CD4-positive, CD25-positive, alpha-beta regulatory T cell (primary cell): ENCODE measurements around the gene MINDY4. TPM values are rescaled to one million over a fixed set of nuclear protein-coding genes. Genes with fewer than 3 reads are reported as not detected.

Experiments used
- ATAC-seq, 2 donors: fragments of 150-1000 bp; cut with Tn5 transposase; one replicate each; pipeline ENCODE4 v1.10.0; 2021; ENCODE audit warnings: low read depth in 2 of 2, moderate number of reproducible peaks in 2 of 2, moderate library complexity in 1 of 2
- DNase-seq, 3 donors: peaks; one replicate each; pipeline versions ENCODE4 v3.0.0 to v3.0.0-alpha.2; 2012 to 2022; ENCODE audit warnings: mixed read lengths in 1 of 3
- H3K27ac ChIP-seq: one replicate; pipeline ENCODE4 v1.7.0; 2013; ENCODE audit warnings: mild to moderate bottlenecking, low read length; ENCODE audit not compliant: insufficient read depth, poor library complexity, severe bottlenecking
- H3K27me3 ChIP-seq: one replicate; pipeline ENCODE4 v1.7.0; 2013; ENCODE audit warnings: low read length; ENCODE audit not compliant: control insufficient read depth, insufficient read depth
- H3K36me3 ChIP-seq: one replicate; pipeline ENCODE4 v1.7.0; 2013; ENCODE audit warnings: mild to moderate bottlenecking, low read length, moderate library complexity; ENCODE audit not compliant: control insufficient read depth, insufficient read depth
- H3K4me1 ChIP-seq: 2 replicates; pipeline ENCODE4 v1.7.0; 2013; ENCODE audit warnings: mild to moderate bottlenecking, low read length; ENCODE audit not compliant: insufficient read depth, control insufficient read depth, poor library complexity, severe bottlenecking
- H3K4me3 ChIP-seq: one replicate; pipeline ENCODE4 v1.7.0; 2013; ENCODE audit warnings: low read depth, mild to moderate bottlenecking, low read length, moderate library complexity
- H3K9me3 ChIP-seq, 2 experiments: 1 replicate in 1 of 2; 2 replicates in 1 of 2; pipeline ENCODE4 v1.7.0; 2013; ENCODE audit warnings: low read length in 2 of 2, mild to moderate bottlenecking in 1 of 2, moderate library complexity in 1 of 2; ENCODE audit not compliant: control insufficient read depth in 2 of 2
- H3K27ac Mint-ChIP-seq, 3 donors: one replicate each; pipeline ENCODE4 v1.8.0; 2020 to 2022; ENCODE audit warnings: mild to moderate bottlenecking in 3 of 3, mixed read lengths in 3 of 3, moderate library complexity in 2 of 3
- H3K27me3 Mint-ChIP-seq: one replicate; pipeline ENCODE4 v1.8.0; 2022; ENCODE audit warnings: mild to moderate bottlenecking, mixed read lengths
- H3K36me3 Mint-ChIP-seq: one replicate; pipeline ENCODE4 v1.8.0; 2020; ENCODE audit warnings: mixed read lengths
- H3K4me1 Mint-ChIP-seq, 4 donors: one replicate each; pipeline ENCODE4 v1.8.0; 2020 to 2022; ENCODE audit warnings: mixed read lengths in 4 of 4, mild to moderate bottlenecking in 1 of 4
- H3K4me3 Mint-ChIP-seq, 4 donors: one replicate each; pipeline ENCODE4 v1.8.0; 2020 to 2022; ENCODE audit warnings: mild to moderate bottlenecking in 4 of 4, mixed read lengths in 4 of 4, moderate library complexity in 3 of 4
- H3K9me3 Mint-ChIP-seq, 7 donors: one replicate each; pipeline ENCODE4 v1.8.0; 2020 to 2022; ENCODE audit warnings: mixed read lengths in 7 of 7, mild to moderate bottlenecking in 3 of 7, moderate library complexity in 2 of 7
- polyA plus RNA-seq, 4 donors: library from polyadenylated mRNA; unstranded; fragments of 300-500 nt; fragmentation: Illumina TruSeq; gene quantifications; one replicate each; pipeline ENCODE4 v1.2.3, GENCODE V29; 2021
- total RNA-seq: library from RNA; stranded (reverse); gene quantifications from one replicate; pipeline ENCODE4 v1.2.3, GENCODE V29; 2022

Gene MINDY4
- total and polyA plus RNA-seq, 5 donors from 2014 or later: 0.17 to 1.0 (median 0.52) TPM

- H3K4me1 Mint-ChIP-seq: no peaks in the 10 kb centered on the region
- no peaks in the 10 kb centered on the region for H3K9me3 ChIP-seq
- DNase-seq (no peak), ATAC-seq (no peak)
- H3K4me3 ChIP-seq: no peak overlapping the region
- no peak overlapping the region for H3K4me3 Mint-ChIP-seq
- peak overlapping the region in 1 of 3 donors; percentile 39 for H3K27ac Mint-ChIP-seq
- H3K36me3 Mint-ChIP-seq: no peaks in the 10 kb centered on the region
- H3K27me3 Mint-ChIP-seq: no peaks in the 10 kb centered on the region
- no peaks in the 10 kb centered on the region for H3K36me3 ChIP-seq
- no peak overlapping the region for H3K27ac ChIP-seq
- H3K9me3 Mint-ChIP-seq: no peaks in the 10 kb centered on the region
- H3K4me1 ChIP-seq: no peaks in the 10 kb centered on the region
- H3K27me3 ChIP-seq: no peaks in the 10 kb centered on the region
These were observed 9.7 kb downstream of the MINDY4 start for GRCh38 chr7:30780941-30781340.

DNA sequence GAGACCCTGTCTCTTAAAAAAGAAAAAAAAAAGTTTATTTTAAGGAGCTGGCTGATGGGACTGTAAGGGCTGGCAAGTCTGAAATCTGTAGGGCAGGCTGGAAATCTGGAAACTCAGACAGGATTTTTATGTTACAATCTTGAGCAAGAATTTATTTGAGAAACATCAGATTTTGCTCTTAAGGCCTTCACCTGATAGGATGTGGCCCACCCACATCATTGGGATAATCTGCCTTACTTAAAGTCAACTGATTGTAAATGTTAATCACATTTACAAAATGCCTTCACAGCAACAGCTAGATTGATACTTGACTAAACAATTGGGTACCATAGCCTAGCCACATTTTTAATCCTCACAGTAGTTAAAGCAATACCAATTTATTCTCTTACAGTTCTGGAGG lies 11.5 kb downstream of the MINDY4 start:
- no peaks in the 10 kb centered on the region for H3K4me1 Mint-ChIP-seq
- no peaks in the 10 kb centered on the region for H3K36me3 ChIP-seq
- H3K27ac Mint-ChIP-seq: no peak overlapping the region
- peaks cover 4% of the 10 kb centered on the region for H3K36me3 Mint-ChIP-seq
- no peak overlapping the region for H3K4me3 ChIP-seq
- no peaks in the 10 kb centered on the region for H3K27me3 ChIP-seq
- no peak overlapping the region for H3K4me3 Mint-ChIP-seq
- H3K9me3 Mint-ChIP-seq: no peaks in the 10 kb centered on the region
- H3K9me3 ChIP-seq: no peaks in the 10 kb centered on the region
- no peaks in the 10 kb centered on the region for H3K27me3 Mint-ChIP-seq
- DNase-seq (no peak), ATAC-seq (no peak)
- no peak overlapping the region for H3K27ac ChIP-seq
- H3K4me1 ChIP-seq: no peaks in the 10 kb centered on the region

DNA sequence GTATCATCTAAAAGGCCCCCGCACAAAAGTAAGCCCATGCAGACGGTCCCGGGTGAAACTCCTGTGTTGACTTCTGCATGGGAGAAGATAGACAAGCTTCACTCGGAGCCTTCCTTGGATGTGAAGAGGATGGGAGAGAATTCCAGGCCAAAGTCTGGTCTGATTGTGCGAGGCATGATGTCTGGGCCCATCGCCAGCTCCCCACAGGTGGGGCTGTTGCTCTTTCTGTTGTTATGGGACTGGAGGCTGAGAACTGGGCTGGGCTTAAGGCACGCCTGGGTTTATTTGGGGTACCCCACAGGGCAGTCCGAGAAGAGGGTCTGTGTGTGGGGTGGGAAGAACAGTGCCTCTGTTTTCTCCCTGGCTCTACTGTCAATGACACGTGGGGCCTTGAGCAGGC lies 14.6 kb downstream of the MINDY4 start:
- Mint-ChIP-seq H3K27me3 (no peaks in the 10 kb centered on the region), H3K36me3 (peaks cover 4% of the 10 kb centered on the region), H3K4me1 (no peaks in the 10 kb centered on the region), H3K4me3 (no peak overlapping the region), H3K9me3 (no peaks in the 10 kb centered on the region), H3K27ac (no peak overlapping the region)
- H3K27ac ChIP-seq: no peak overlapping the region
- H3K27me3 ChIP-seq: no peaks in the 10 kb centered on the region
- H3K4me3 ChIP-seq: no peak overlapping the region
- no peaks in the 10 kb centered on the region for H3K4me1 ChIP-seq
- DNase-seq (no peak), ATAC-seq (no peak)
- H3K9me3 ChIP-seq: no peaks in the 10 kb centered on the region
- H3K36me3 ChIP-seq: no peaks in the 10 kb centered on the region

GRCh38 chr7:30787486-30787885 lies 16.3 kb downstream of the MINDY4 start:
- H3K27ac ChIP-seq: no peak overlapping the region
- H3K9me3 ChIP-seq: no peaks in the 10 kb centered on the region
- no peak overlapping the region for H3K4me3 ChIP-seq
- no peaks in the 10 kb centered on the region for H3K27me3 ChIP-seq
- ATAC-seq (no peak), DNase-seq (no peak)
- Mint-ChIP-seq H3K9me3 (no peaks in the 10 kb centered on the region), H3K36me3 (peaks cover 4% of the 10 kb centered on the region), H3K27me3 (no peaks in the 10 kb centered on the region), H3K27ac (no peak overlapping the region), H3K4me1 (no peaks in the 10 kb centered on the region), H3K4me3 (no peak overlapping the region)
- H3K4me1 ChIP-seq: no peaks in the 10 kb centered on the region
- H3K36me3 ChIP-seq: no peaks in the 10 kb centered on the region

DNA sequence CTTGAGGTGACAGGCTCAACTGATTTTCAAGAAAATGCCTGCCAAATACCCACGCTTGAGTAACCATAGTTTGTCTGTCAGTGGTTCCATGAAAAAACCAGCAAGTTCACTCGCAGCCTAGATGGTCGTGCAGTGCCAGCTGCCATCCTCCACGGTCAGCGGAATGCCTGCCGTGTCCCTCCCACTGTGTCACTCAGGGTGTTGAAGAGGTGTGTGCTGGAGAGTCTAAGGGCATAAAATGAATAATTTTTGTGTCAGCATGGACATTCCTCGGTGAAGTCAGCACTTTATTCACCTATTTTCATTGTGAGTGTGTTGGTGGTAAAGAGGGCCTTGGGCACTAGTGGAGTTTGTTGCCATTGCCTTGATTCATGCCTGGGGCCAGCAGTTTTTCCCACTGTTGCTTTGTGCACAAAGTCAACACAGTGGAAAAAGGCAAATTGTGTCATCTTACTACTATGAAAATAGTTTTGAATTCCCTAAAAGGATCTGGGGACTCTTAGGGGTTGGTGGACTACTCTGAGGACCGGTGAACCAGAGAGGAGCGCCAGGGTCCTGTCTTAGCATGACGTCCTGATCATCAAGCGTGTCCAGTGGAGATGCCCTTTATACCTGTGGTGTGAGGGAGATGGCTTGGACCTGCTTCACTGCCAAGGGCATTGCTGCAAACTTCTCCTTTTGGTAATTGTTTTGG lies 17.6 kb downstream of the MINDY4 start:
- no peak for ATAC-seq
- H3K9me3 Mint-ChIP-seq: no peaks in the 10 kb centered on the region

GRCh38 chr7:30789334-30789711 lies 18.1 kb downstream of the MINDY4 start:
- Mint-ChIP-seq H3K9me3 (no peaks in the 10 kb centered on the region), H3K4me1 (no peaks in the 10 kb centered on the region), H3K27ac (no peak overlapping the region), H3K27me3 (no peaks in the 10 kb centered on the region), H3K36me3 (peaks cover 4% of the 10 kb centered on the region), H3K4me3 (no peak overlapping the region)
- Histone ChIP-seq H3K27me3 (no peaks in the 10 kb centered on the region), H3K9me3 (no peaks in the 10 kb centered on the region), H3K4me3 (no peak overlapping the region), H3K4me1 (no peaks in the 10 kb centered on the region), H3K36me3 (no peaks in the 10 kb centered on the region), H3K27ac (no peak overlapping the region)
- DNase-seq: no peak
- ATAC-seq: no peak

More for the DNA sequence above, 17.6 kb downstream of the MINDY4 start:
- no peaks in the 10 kb centered on the region for H3K9me3 ChIP-seq
- Mint-ChIP-seq H3K4me1 (no peaks in the 10 kb centered on the region), H3K36me3 (peaks cover 4% of the 10 kb centered on the region), H3K27me3 (no peaks in the 10 kb centered on the region), H3K4me3 (no peak overlapping the region), H3K27ac (no peak overlapping the region)
- no peak overlapping the region for H3K27ac ChIP-seq
- no peaks in the 10 kb centered on the region for H3K36me3 ChIP-seq
- H3K4me1 ChIP-seq: no peaks in the 10 kb centered on the region
- no peak overlapping the region for H3K4me3 ChIP-seq
- no peak for DNase-seq
- H3K27me3 ChIP-seq: no peaks in the 10 kb centered on the region

DNA sequence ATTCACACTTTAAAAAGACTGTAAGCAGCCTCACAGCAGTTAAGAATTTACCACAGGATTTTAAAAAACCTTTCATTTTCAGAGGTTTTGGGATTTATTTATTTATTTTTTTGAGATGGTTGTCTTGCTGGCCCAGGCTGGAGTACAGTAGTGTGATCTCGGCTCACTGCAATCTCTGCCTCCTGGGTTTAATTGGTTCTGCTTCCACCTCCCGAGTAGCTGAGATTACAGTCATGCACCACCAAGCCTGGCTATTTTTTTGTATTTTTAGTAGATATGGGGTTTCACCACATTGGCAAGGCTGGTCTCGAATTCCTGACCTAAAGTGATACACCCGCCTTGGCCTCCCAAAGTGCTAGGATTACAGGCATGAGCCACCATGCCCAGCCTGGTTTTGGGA lies 19.1 kb downstream of the MINDY4 start:
- H3K36me3 ChIP-seq: no peaks in the 10 kb centered on the region
- H3K27me3 Mint-ChIP-seq: no peaks in the 10 kb centered on the region
- H3K4me3 ChIP-seq: no peak overlapping the region
- DNase-seq (no peak), ATAC-seq (no peak)
- H3K9me3 ChIP-seq: no peaks in the 10 kb centered on the region
- no peaks in the 10 kb centered on the region for H3K4me1 Mint-ChIP-seq
- H3K27me3 ChIP-seq: no peaks in the 10 kb centered on the region
- H3K36me3 Mint-ChIP-seq: peaks cover 4% of the 10 kb centered on the region
- no peak overlapping the region for H3K27ac ChIP-seq
- no peaks in the 10 kb centered on the region for H3K4me1 ChIP-seq
- H3K9me3 Mint-ChIP-seq: no peaks in the 10 kb centered on the region
- no peak overlapping the region for H3K4me3 Mint-ChIP-seq
- H3K27ac Mint-ChIP-seq: peak overlapping the region in 1 of 3 donors; percentile 29

DNA sequence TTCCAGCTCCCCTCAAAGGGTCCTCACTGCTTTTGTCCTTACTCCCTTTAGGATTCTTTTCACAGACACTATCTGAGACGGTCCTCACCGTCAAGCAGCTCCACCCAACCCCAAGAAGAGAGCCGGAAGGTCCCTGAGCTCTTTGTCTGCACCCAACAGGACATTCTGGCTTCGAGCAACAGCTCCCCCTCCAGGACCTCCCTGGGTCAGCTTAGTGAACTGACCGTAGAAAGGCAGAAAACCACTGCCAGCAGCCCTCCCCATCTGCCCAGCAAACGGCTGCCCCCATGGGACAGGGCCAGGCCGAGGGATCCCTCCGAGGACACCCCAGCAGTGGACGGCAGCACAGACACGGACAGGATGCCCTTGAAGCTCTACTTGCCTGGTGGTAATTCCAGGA lies 19.9 kb downstream of the MINDY4 start:
- Mint-ChIP-seq H3K4me3 (no peak overlapping the region), H3K27me3 (no peaks in the 10 kb centered on the region), H3K9me3 (no peaks in the 10 kb centered on the region), H3K4me1 (peaks cover 0 to 3% (median under 1%) of the 10 kb centered on the region in 4 donors), H3K27ac (no peak overlapping the region), H3K36me3 (peaks cover 4% of the 10 kb centered on the region)
- Histone ChIP-seq H3K27ac (no peak overlapping the region), H3K4me3 (no peak overlapping the region), H3K27me3 (no peaks in the 10 kb centered on the region), H3K36me3 (no peaks in the 10 kb centered on the region), H3K9me3 (no peaks in the 10 kb centered on the region), H3K4me1 (no peaks in the 10 kb centered on the region)
- DNase-seq (no peak), ATAC-seq (no peak)
